Upper lobe of left lung (tissue), 4 donors: ENCODE data around the gene VTCN1.

Source experiments
- POLR2A ChIP-seq, 4 donors: fragments of 450-650 bp; IDR thresholded peaks; one replicate each; pipeline ENCODE4 v1.5.1; 2016 to 2017; ENCODE audit warnings: antibody characterized with exemption in 4 of 4, mild to moderate bottlenecking in 2 of 4
- POLR2AphosphoS5 ChIP-seq, 2 donors: sonication (generic); formaldehyde crosslinking; IDR thresholded peaks; one replicate each; pipeline ENCODE4 v1.5.1; 2017; ENCODE audit warnings: antibody characterized with exemption in 2 of 2
- TF ChIP-seq, protein P1 (sequence below), 6 experiments: fragments of 450-650 bp in 4 of 6; fragments of 200-600 bp in 2 of 6; sonication (generic) in 2 of 6; IDR thresholded peaks; one replicate each; pipeline ENCODE4 v1.5.1; 2016 to 2019; ENCODE audit warnings: antibody characterized with exemption in 6 of 6

GRCh38 chr1:117167402-117167801 lies 43.3 kb downstream of the VTCN1 start:
- TF ChIP-seq, protein P1, sequence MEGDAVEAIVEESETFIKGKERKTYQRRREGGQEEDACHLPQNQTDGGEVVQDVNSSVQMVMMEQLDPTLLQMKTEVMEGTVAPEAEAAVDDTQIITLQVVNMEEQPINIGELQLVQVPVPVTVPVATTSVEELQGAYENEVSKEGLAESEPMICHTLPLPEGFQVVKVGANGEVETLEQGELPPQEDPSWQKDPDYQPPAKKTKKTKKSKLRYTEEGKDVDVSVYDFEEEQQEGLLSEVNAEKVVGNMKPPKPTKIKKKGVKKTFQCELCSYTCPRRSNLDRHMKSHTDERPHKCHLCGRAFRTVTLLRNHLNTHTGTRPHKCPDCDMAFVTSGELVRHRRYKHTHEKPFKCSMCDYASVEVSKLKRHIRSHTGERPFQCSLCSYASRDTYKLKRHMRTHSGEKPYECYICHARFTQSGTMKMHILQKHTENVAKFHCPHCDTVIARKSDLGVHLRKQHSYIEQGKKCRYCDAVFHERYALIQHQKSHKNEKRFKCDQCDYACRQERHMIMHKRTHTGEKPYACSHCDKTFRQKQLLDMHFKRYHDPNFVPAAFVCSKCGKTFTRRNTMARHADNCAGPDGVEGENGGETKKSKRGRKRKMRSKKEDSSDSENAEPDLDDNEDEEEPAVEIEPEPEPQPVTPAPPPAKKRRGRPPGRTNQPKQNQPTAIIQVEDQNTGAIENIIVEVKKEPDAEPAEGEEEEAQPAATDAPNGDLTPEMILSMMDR (IDR thresholded peaks at IDR 0.05), result no peak
- TF ChIP-seq POLR2A (IDR thresholded peaks at IDR 0.05) (no peak), POLR2AphosphoS5 (IDR thresholded peaks at IDR 0.05) (no peak)
